ENCODE data around the gene NOTCH1. TPM values are rescaled to one million over a fixed set of nuclear protein-coding genes. Genes with fewer than 3 reads are reported as not detected.

NOTCH1 gene
- total RNA-seq, 1 experiment from 2014 or later, result 17.7 TPM

DNA sequence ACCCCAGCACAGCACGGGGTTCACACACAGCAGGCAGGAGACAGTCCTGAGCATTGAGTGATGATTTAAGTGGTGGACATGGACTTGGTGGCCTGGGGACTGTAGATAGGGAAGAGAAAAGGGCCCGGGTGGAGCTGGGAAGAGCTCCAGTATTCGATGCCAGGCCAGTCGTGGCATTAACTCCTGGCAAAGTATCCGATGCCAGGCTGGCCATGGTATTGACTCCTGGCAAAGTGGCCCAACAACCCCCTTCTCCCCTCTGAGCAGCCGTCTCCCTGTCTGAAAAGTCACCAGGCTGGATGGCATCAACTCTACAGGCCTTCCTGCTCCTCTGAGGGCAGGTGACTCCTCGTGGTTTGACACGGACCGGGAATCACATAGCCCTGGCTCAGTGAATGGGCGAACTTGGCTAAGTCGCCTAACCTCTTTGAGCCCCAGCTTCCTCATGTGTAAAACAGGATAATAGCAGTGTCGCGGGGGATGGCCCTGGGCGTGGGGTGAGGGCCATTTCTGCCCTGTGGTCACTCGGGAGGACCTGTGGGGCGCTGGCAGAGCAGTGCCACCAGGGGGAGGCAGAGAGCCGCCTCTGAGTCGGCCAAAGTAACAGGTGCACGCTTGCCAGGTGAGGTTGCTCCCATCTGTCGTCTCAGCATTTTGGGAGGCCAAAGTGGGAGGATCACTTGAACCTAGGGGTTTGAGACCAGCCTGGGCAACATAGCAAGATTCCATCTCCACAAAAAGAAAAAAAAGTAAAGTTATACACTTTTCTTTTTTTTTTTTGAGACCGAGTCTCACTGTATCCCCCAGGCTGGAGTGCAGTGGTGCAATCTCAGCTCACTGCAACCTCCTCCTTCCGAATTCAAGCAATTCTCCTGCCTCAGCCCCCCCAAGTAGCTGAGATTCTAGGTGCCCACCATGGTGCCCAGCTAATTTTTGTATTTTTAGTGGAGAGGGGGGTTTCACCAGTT lies 57.3 kb downstream of the NOTCH1 start:
- H3K36me3 Mint-ChIP-seq (ENCODE audit: insufficient read depth, unreplicated experiment), result peaks cover 11% of the 10 kb centered on the region
- TF ChIP-seq, protein P1, sequence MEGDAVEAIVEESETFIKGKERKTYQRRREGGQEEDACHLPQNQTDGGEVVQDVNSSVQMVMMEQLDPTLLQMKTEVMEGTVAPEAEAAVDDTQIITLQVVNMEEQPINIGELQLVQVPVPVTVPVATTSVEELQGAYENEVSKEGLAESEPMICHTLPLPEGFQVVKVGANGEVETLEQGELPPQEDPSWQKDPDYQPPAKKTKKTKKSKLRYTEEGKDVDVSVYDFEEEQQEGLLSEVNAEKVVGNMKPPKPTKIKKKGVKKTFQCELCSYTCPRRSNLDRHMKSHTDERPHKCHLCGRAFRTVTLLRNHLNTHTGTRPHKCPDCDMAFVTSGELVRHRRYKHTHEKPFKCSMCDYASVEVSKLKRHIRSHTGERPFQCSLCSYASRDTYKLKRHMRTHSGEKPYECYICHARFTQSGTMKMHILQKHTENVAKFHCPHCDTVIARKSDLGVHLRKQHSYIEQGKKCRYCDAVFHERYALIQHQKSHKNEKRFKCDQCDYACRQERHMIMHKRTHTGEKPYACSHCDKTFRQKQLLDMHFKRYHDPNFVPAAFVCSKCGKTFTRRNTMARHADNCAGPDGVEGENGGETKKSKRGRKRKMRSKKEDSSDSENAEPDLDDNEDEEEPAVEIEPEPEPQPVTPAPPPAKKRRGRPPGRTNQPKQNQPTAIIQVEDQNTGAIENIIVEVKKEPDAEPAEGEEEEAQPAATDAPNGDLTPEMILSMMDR (IDR thresholded peaks at IDR 0.05; ENCODE audit: unreplicated experiment), result peak; percentile 89
- no peak overlapping the region for H3K4me3 Mint-ChIP-seq (ENCODE audit: low read depth, unreplicated experiment)
- H3K27ac Mint-ChIP-seq (ENCODE audit: unreplicated experiment), result no peak overlapping the region
- H3K4me1 Mint-ChIP-seq (ENCODE audit: low read depth, unreplicated experiment), result no peaks in the 10 kb centered on the region
- CTCF ChIA-PET, result interaction anchor here (1.2 to 2.7 kb wide), 3 partner anchors 137 to 143 kb away, joined by 3 to 11 read pairs (median 5); no protein-coding TSS in a partner anchor
- H3K9me3 Mint-ChIP-seq (ENCODE audit: low read depth, unreplicated experiment), result no peaks in the 10 kb centered on the region
- peaks cover 9% of the 10 kb centered on the region for H3K27me3 Mint-ChIP-seq (ENCODE audit: unreplicated experiment)
- peak; percentile 83 for DNase-seq
- intact Hi-C loops (cut with micrococcal nuclease; ENCODE audit: unreplicated experiment), result no loop called here
- no TSS peak for BruUV-seq (replicated peaks)

DNA sequence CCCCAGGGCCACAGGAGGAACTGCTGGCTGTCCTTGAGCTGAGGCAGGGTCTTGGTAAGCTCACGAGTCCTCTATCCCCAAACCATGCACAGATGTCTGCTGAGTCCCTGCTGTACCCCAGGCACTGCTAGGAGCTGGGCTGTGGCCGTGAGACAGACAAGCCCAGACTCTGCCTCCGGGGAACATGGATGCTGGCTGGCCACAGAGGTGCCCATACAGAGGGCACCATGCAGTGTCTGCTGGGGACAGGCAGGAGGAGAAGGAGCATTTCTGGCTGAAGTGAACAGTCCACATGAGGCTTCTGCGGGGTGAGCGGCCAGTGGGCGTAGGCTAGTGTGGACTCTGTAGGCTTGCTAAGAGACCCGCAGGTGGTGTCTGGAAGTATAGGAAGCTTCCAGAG lies 58.2 kb downstream of the NOTCH1 start:
- DNase-seq, result no peak
- no TSS peak for BruUV-seq (replicated peaks)
- Mint-ChIP-seq H3K4me3 (ENCODE audit: low read depth, unreplicated experiment) (no peak overlapping the region), H3K27ac (ENCODE audit: unreplicated experiment) (no peak overlapping the region), H3K9me3 (ENCODE audit: low read depth, unreplicated experiment) (no peaks in the 10 kb centered on the region), H3K27me3 (ENCODE audit: unreplicated experiment) (peaks cover 9% of the 10 kb centered on the region), H3K36me3 (ENCODE audit: insufficient read depth, unreplicated experiment) (peaks cover 19% of the 10 kb centered on the region), H3K4me1 (ENCODE audit: low read depth, unreplicated experiment) (no peaks in the 10 kb centered on the region)
- TF ChIP-seq, protein P1 (IDR thresholded peaks at IDR 0.05; ENCODE audit: unreplicated experiment), result no peak
- intact Hi-C loops (cut with micrococcal nuclease; ENCODE audit: unreplicated experiment), result no loop called here
- CTCF ChIA-PET, result interaction anchor here (1.2 to 2.7 kb wide), 3 partner anchors 138 to 144 kb away, joined by 3 to 11 read pairs (median 5); no protein-coding TSS in a partner anchor

DNA sequence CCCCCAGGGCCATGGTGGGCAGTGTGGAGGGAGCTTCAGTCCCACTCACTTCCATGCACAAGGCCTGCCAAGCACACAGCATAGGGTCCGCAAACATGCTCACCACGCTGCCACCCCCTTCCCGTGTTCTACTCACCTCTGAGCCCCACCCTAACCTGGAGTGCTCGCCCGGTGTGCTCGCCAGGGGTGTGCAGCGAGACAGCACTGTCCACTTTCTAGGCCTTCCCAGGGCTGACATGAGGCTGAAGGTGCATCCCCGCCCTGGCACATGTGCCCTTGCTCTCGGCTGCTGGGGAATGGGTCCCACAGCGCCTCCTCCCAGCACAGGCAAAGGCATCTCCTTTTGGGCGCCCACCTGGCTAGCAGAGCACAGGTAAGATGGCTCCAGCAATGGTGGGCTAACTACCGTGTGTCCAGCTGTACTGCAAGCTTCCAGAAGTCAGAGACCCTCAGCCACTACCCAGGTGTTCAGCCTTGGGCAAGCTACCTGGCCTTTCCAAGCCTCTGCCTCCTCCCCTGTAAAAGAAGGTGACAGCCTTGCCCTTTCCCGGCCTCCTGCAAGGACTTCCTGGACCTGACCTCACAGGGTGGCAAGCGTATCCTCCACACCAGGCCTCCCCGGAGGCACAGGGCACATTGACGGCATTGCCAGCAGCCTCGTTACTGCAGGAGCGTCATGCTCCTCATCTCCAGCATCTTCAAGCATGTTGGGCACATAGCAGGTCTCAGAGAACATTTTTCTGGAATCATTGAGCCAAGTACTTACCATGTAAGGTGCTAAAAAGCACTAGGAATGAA lies 58.8 kb downstream of the NOTCH1 start:
- intact Hi-C loops (cut with micrococcal nuclease; ENCODE audit: unreplicated experiment), result no loop called here

DNA sequence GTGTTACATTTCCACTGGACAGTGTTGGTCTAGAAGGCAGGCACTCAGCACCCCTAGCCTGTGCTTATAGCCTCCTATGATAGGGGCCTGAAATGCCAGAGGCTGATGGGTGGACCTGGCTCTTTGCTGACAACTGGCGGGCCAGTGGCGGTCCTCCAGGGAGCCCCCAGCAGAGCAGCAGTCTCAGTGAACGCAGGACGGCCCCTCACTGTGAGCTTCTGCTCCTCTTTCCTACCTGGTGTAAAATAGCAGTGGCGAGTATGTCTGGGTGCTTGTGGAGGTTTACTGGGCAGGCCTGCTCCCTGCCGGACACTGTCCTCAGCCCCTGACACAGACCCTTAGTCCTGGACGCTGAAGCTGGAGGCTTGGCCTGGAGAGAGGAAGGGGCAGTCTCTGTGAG lies 59.7 kb downstream of the NOTCH1 start:
- Mint-ChIP-seq H3K4me1 (ENCODE audit: low read depth, unreplicated experiment) (no peaks in the 10 kb centered on the region), H3K36me3 (ENCODE audit: insufficient read depth, unreplicated experiment) (peaks cover 32% of the 10 kb centered on the region), H3K27me3 (ENCODE audit: unreplicated experiment) (peaks cover 9% of the 10 kb centered on the region), H3K9me3 (ENCODE audit: low read depth, unreplicated experiment) (no peaks in the 10 kb centered on the region), H3K4me3 (ENCODE audit: low read depth, unreplicated experiment) (no peak overlapping the region), H3K27ac (ENCODE audit: unreplicated experiment) (no peak overlapping the region)
- TF ChIP-seq, protein P1 (IDR thresholded peaks at IDR 0.05; ENCODE audit: unreplicated experiment), result no peak
- CTCF ChIA-PET, result interaction anchor here (1.2 to 3.8 kb wide), 3 partner anchors 139 to 145 kb away, joined by 3 to 20 read pairs (median 17); no protein-coding TSS in a partner anchor
- no peak for DNase-seq
- intact Hi-C loops (cut with micrococcal nuclease; ENCODE audit: unreplicated experiment), result no loop called here
- BruUV-seq (replicated peaks), result no TSS peak

More for the DNA sequence above, 58.8 kb downstream of the NOTCH1 start:
- Mint-ChIP-seq H3K9me3 (ENCODE audit: low read depth, unreplicated experiment) (no peaks in the 10 kb centered on the region), H3K36me3 (ENCODE audit: insufficient read depth, unreplicated experiment) (peaks cover 26% of the 10 kb centered on the region), H3K27ac (ENCODE audit: unreplicated experiment) (no peak overlapping the region), H3K4me3 (ENCODE audit: low read depth, unreplicated experiment) (no peak overlapping the region), H3K27me3 (ENCODE audit: unreplicated experiment) (peaks cover 9% of the 10 kb centered on the region), H3K4me1 (ENCODE audit: low read depth, unreplicated experiment) (no peaks in the 10 kb centered on the region)
- CTCF ChIA-PET, result interaction anchor here (1.2 to 3.8 kb wide), 4 partner anchors 138 to 141 kb away, joined by 3 to 17 read pairs (median 4); no protein-coding TSS in a partner anchor
- no peak for DNase-seq
- TF ChIP-seq, protein P1 (IDR thresholded peaks at IDR 0.05; ENCODE audit: unreplicated experiment), result no peak
- BruUV-seq (replicated peaks), result no TSS peak
